D721Med (cell line): ENCODE data around the gene RGS11.

ENCODE experiments used
- DNase-seq: peaks from one replicate; pipeline ENCODE4 v3.0.0; 2011; ENCODE audit warnings: low spot score; ENCODE audit not compliant: insufficient read length
- FAIRE-seq: peaks from 2 replicates; lab custom pipeline; 2011; peaks lifted over from hg19 to GRCh38; lab: Jason Lieb, UNC
- CTCF ChIP-seq: IDR thresholded peaks from 2 replicates; pipeline ENCODE4 v1.5.1; 2012; ENCODE audit warnings: mild to moderate bottlenecking, control low read depth; ENCODE audit not compliant: insufficient read depth; ENCODE audit errors: missing control alignments

Gene RGS11

GRCh38 chr16:220021-220420, 55.7 kb downstream of the RGS11 start:
- no peak for DNase-seq
- TF ChIP-seq CTCF, result no peak
- FAIRE-seq, result no peak
